ENCODE measurements around the gene GEMIN8.

Gene GEMIN8, protein sequence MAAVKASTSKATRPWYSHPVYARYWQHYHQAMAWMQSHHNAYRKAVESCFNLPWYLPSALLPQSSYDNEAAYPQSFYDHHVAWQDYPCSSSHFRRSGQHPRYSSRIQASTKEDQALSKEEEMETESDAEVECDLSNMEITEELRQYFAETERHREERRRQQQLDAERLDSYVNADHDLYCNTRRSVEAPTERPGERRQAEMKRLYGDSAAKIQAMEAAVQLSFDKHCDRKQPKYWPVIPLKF

DNA sequence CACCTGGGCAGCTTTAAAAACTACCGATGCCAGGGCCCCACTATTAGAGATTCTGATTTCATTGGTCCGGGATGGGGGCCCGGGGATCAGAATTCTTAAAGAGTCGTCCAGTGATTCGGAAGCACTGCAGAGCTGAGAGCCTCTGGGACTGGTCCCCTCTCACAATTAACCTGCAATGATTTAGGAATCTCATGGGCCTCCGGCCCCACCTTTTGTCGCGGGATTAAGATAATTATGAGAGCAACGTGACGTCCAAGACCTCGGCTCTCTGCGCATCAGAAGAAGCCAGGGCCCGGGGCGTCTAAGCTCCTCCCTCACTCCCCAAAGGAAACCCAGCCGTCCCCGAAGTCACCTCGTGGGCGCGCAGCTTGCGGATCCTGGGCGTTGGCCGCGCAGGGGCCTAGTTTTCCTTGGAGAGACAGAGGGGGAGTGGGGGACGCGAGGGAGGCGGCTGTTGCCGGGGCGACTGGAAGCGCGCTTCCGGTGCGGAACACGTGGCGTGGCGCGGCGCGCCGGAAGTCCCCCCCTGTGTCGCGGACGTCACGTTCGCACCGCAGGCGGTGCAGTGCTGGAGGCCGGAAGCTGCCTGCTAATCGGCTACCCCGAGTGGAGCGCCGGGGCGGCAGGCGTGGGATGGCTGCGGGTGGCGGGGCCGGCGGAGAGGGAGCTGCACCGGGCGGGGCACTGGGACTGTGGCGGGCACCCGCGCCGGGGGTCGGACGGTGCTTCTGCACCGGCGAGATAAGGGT is at the start of gene GEMIN8:
GEMIN8 (minus strand) TSS at position 468 of the 749 bp plus-strand sequence. CDS start 8,414 bp downstream, outside the sequence.
- H3K27me3 ChIP-seq (ENCODE audit: control insufficient read depth in 2 of 2, insufficient read depth in 2 of 2, low read length in 2 of 2) = peaks cover 0 to 4% of the 10 kb centered on the region in 2 donors

DNA sequence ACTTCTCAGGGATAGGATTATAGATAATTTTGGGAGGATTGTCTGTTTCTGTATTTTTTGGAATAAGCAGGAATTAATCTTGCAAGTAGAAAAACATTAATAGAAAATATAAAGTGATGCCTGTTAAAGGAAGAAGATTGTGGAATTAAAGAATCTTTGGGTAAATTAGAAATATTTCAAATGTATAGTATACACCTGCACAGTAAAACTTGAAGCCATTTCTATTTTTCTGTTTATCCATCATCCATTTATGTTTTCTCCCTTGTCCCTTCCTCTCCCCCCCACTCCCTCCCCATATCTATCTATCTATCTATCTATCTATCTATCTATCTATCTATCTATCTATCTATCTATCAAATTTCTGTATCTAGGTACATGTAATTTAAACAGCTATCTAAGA is 46.9 kb upstream of the GEMIN8 start:
- Histone ChIP-seq H3K27me3 (ENCODE audit: control insufficient read depth in 2 of 2, insufficient read depth in 2 of 2, low read length in 2 of 2) (peaks cover 6 to 10% of the 10 kb centered on the region in 2 donors), H3K27ac (ENCODE audit: low read depth in 2 of 2, low read length in 2 of 2) (no peak overlapping the region), H3K36me3 (ENCODE audit: control insufficient read depth in 2 of 2, insufficient read depth in 2 of 2, low read length in 2 of 2) (no peaks in the 10 kb centered on the region), H3K4me1 (ENCODE audit: control insufficient read depth in 2 of 2, insufficient read depth in 2 of 2, low read length in 2 of 2) (no peaks in the 10 kb centered on the region), H3K4me3 (ENCODE audit: low read length in 2 of 2) (no peak overlapping the region), H3K9ac (ENCODE audit: low read depth in 1 of 2, low read length in 2 of 2) (no peak overlapping the region), H3K9me3 (ENCODE audit: control insufficient read depth in 2 of 2, low read length in 2 of 2) (no peaks in the 10 kb centered on the region)

More for the DNA sequence above, at the start of gene GEMIN8:
- no peaks in the 10 kb centered on the region for H3K9me3 ChIP-seq (ENCODE audit: control insufficient read depth in 2 of 2, low read length in 2 of 2)
- peak within 1 kb of the TSS; percentile 62 to 73 for H3K27ac ChIP-seq (ENCODE audit: low read depth in 2 of 2, low read length in 2 of 2)
- no peaks in the 10 kb centered on the region for H3K36me3 ChIP-seq (ENCODE audit: control insufficient read depth in 2 of 2, insufficient read depth in 2 of 2, low read length in 2 of 2)
- peak within 1 kb of the TSS; percentile 48 to 74 for H3K9ac ChIP-seq (ENCODE audit: low read depth in 1 of 2, low read length in 2 of 2)
- peaks cover 0 to 3% of the 10 kb centered on the region in 2 donors for H3K4me1 ChIP-seq (ENCODE audit: control insufficient read depth in 2 of 2, insufficient read depth in 2 of 2, low read length in 2 of 2)
- peak within 1 kb of the TSS; percentile 87 for H3K4me3 ChIP-seq (ENCODE audit: low read length in 2 of 2)

DNA sequence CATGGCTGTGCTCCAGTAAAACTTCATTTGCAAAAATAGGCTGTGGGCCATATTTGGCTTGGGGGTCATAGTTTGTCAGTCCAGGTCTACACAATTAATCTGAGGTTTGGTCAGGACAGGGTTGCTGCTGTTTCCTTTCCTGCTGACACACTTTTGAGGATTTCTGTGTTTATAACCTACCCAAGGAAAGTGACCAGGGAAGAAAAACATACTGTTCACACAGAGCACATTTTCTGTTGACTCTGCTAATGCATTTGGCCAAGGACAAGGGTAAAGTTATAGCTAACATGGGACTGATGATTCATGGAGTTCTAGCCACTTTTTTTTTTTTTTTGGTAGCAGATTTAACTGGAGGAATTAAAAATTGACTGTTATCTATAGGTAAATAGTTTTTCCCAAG is 43.9 kb upstream of the GEMIN8 start:
- Histone ChIP-seq H3K9me3 (ENCODE audit: control insufficient read depth in 2 of 2, low read length in 2 of 2) (no peaks in the 10 kb centered on the region), H3K27me3 (ENCODE audit: control insufficient read depth in 2 of 2, insufficient read depth in 2 of 2, low read length in 2 of 2) (peaks cover 3 to 10% of the 10 kb centered on the region in 2 donors), H3K4me1 (ENCODE audit: control insufficient read depth in 2 of 2, insufficient read depth in 2 of 2, low read length in 2 of 2) (no peaks in the 10 kb centered on the region), H3K27ac (ENCODE audit: low read depth in 2 of 2, low read length in 2 of 2) (no peak overlapping the region), H3K9ac (ENCODE audit: low read depth in 1 of 2, low read length in 2 of 2) (no peak overlapping the region), H3K4me3 (ENCODE audit: low read length in 2 of 2) (no peak overlapping the region), H3K36me3 (ENCODE audit: control insufficient read depth in 2 of 2, insufficient read depth in 2 of 2, low read length in 2 of 2) (no peaks in the 10 kb centered on the region)

DNA sequence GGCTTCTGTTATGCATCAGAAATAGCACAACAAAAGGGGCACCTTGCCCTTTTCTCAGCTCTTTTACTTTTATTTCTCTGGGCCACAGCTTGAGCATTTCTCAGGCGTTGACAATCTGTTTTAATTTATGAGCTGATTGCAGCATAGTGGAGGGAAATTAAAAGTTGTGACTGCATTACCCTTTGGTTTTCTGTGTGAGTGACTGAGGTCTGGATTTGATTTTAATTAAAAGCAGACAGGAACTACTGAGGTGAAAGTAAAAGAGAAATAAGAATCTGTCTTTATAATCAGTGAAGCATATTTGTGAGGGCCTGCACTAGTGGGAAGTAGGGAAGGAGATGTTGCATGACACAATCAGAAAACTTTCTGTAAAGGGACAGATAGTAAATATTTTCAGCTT is 43.4 kb upstream of the GEMIN8 start:
- H3K36me3 ChIP-seq (ENCODE audit: control insufficient read depth in 2 of 2, insufficient read depth in 2 of 2, low read length in 2 of 2) = no peaks in the 10 kb centered on the region
- no peaks in the 10 kb centered on the region for H3K9me3 ChIP-seq (ENCODE audit: control insufficient read depth in 2 of 2, low read length in 2 of 2)
- H3K27me3 ChIP-seq (ENCODE audit: control insufficient read depth in 2 of 2, insufficient read depth in 2 of 2, low read length in 2 of 2) = peaks cover 3 to 14% of the 10 kb centered on the region in 2 donors
- H3K9ac ChIP-seq (ENCODE audit: low read depth in 1 of 2, low read length in 2 of 2) = no peak overlapping the region
- no peak overlapping the region for H3K4me3 ChIP-seq (ENCODE audit: low read length in 2 of 2)
- H3K27ac ChIP-seq (ENCODE audit: low read depth in 2 of 2, low read length in 2 of 2) = no peak overlapping the region
- no peaks in the 10 kb centered on the region for H3K4me1 ChIP-seq (ENCODE audit: control insufficient read depth in 2 of 2, insufficient read depth in 2 of 2, low read length in 2 of 2)

DNA sequence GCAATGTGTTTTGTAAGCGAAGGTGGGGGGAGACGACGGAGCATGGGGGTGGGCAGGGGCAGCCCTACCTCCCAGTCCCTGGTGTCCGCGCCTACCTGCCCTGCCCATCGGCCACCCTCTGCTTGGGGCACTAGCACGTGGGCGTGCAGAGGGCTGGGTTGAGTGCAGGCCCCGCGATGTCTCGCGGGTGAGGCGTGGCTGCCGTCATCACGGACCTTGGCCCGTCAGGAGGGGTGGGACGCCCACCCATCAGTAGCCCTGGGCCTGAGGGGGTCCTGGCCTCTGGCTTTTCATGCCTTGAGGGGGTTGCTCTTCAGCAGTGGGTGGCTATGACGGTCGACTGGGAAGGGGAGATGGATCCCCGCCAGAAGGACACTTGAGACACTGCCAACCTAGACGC is 36.1 kb upstream of the GEMIN8 start:
- Histone ChIP-seq H3K4me1 (ENCODE audit: control insufficient read depth in 2 of 2, insufficient read depth in 2 of 2, low read length in 2 of 2) (no peaks in the 10 kb centered on the region), H3K27me3 (ENCODE audit: control insufficient read depth in 2 of 2, insufficient read depth in 2 of 2, low read length in 2 of 2) (peaks cover 7 to 10% of the 10 kb centered on the region in 2 donors), H3K9ac (ENCODE audit: low read depth in 1 of 2, low read length in 2 of 2) (no peak overlapping the region)

DNA sequence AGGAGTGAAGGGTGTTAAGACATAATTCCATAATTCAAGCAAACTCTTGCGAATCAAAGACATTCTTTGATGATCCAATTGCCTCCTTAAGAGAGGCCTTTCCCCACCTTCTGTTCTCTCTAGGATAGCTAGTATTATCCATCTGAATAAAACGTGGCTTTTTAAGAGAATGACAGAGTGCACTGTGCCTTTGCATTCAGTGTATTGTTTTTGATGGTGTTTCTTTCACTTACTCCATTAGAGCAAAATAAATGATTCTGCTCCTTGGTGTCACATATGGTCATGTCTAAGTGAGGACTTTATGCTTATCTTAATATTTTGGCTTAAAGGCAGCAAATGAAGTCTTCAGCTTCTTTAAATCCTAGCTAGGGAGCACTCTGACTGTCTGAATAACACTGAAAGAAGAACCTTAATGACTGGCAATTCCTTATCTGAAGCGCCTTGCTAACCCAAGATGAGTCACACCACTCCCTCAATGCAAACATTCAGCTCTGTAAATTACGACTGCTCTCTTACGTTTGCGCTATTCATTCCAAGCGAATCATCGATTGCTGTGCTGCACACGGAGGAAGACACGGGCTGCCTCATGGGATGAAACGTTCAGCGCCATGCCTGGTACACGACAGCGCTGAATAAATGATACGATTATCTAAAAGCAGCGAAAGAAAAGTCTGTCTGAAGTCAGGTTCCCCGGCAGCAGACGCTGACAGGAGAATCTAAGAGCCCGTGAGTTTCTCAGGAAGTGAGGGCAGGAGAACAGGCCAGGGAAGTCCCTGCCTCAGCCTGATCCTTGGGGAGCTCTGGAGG is 35.1 kb upstream of the GEMIN8 start:
- no peaks in the 10 kb centered on the region for H3K36me3 ChIP-seq (ENCODE audit: control insufficient read depth in 2 of 2, insufficient read depth in 2 of 2, low read length in 2 of 2)
- no peaks in the 10 kb centered on the region for H3K9me3 ChIP-seq (ENCODE audit: control insufficient read depth in 2 of 2, low read length in 2 of 2)
- no peak overlapping the region for H3K9ac ChIP-seq (ENCODE audit: low read depth in 1 of 2, low read length in 2 of 2)
- peaks cover 7 to 10% of the 10 kb centered on the region in 2 donors for H3K27me3 ChIP-seq (ENCODE audit: control insufficient read depth in 2 of 2, insufficient read depth in 2 of 2, low read length in 2 of 2)
- no peak overlapping the region for H3K4me3 ChIP-seq (ENCODE audit: low read length in 2 of 2)
- H3K4me1 ChIP-seq (ENCODE audit: control insufficient read depth in 2 of 2, insufficient read depth in 2 of 2, low read length in 2 of 2) = no peaks in the 10 kb centered on the region
- peak overlapping the region in 1 of 2 donors; percentile 40 for H3K27ac ChIP-seq (ENCODE audit: low read depth in 2 of 2, low read length in 2 of 2)

More for the DNA sequence above, 36.1 kb upstream of the GEMIN8 start:
- Histone ChIP-seq H3K4me3 (ENCODE audit: low read length in 2 of 2) (no peak overlapping the region), H3K36me3 (ENCODE audit: control insufficient read depth in 2 of 2, insufficient read depth in 2 of 2, low read length in 2 of 2) (no peaks in the 10 kb centered on the region), H3K27ac (ENCODE audit: low read depth in 2 of 2, low read length in 2 of 2) (no peak overlapping the region), H3K9me3 (ENCODE audit: control insufficient read depth in 2 of 2, low read length in 2 of 2) (no peaks in the 10 kb centered on the region)

DNA sequence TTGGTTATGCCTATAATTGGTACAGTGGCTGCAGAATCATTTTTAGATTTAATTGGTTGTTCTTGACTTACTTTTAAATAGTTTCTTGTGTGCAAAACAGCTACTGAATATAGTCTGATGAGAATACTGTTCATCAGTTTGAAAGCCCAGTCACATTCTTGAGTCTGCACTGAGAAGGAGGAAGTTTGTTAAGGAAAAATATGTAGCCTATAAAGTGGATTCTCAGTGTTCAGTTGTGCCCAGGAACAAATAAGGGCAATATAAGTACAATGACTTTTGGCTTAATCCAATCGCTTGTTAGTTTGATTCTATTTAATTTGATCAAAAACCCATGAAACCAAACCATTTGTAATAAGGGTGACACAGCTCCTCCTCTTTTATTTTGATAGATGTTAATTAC is 32.8 kb upstream of the GEMIN8 start:
- Histone ChIP-seq H3K27ac (ENCODE audit: low read depth in 2 of 2, low read length in 2 of 2) (no peak overlapping the region), H3K4me1 (ENCODE audit: control insufficient read depth in 2 of 2, insufficient read depth in 2 of 2, low read length in 2 of 2) (no peaks in the 10 kb centered on the region), H3K9ac (ENCODE audit: low read depth in 1 of 2, low read length in 2 of 2) (no peak overlapping the region), H3K27me3 (ENCODE audit: control insufficient read depth in 2 of 2, insufficient read depth in 2 of 2, low read length in 2 of 2) (peaks cover 2 to 7% of the 10 kb centered on the region in 2 donors), H3K4me3 (ENCODE audit: low read length in 2 of 2) (no peak overlapping the region), H3K36me3 (ENCODE audit: control insufficient read depth in 2 of 2, insufficient read depth in 2 of 2, low read length in 2 of 2) (no peaks in the 10 kb centered on the region), H3K9me3 (ENCODE audit: control insufficient read depth in 2 of 2, low read length in 2 of 2) (no peaks in the 10 kb centered on the region)

DNA sequence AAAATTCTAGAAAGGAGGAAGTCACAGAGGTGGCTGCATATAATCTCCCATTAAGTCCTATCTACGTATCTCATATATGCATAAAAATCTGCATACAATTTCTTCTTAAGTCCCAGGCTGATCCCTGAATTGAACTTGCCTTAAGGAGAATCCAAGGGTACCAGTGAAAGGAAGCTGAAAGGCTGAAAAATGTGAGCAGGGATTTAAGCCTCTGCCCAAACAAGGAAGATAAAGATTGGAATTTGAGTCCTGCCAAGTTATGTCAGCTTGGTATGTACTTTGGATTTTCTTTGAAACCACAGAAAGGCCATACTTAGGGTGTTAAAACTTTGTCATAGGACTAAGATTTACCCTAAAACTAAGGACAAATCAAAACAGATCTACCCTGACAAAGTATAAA is 26.5 kb upstream of the GEMIN8 start:
- H3K4me3 ChIP-seq (ENCODE audit: low read length in 2 of 2) = no peak overlapping the region
- H3K36me3 ChIP-seq (ENCODE audit: control insufficient read depth in 2 of 2, insufficient read depth in 2 of 2, low read length in 2 of 2) = no peaks in the 10 kb centered on the region
- H3K9me3 ChIP-seq (ENCODE audit: control insufficient read depth in 2 of 2, low read length in 2 of 2) = no peaks in the 10 kb centered on the region
- H3K4me1 ChIP-seq (ENCODE audit: control insufficient read depth in 2 of 2, insufficient read depth in 2 of 2, low read length in 2 of 2) = no peaks in the 10 kb centered on the region
- peaks cover 0 to 8% of the 10 kb centered on the region in 2 donors for H3K27me3 ChIP-seq (ENCODE audit: control insufficient read depth in 2 of 2, insufficient read depth in 2 of 2, low read length in 2 of 2)
- H3K27ac ChIP-seq (ENCODE audit: low read depth in 2 of 2, low read length in 2 of 2) = no peak overlapping the region
- H3K9ac ChIP-seq (ENCODE audit: low read depth in 1 of 2, low read length in 2 of 2) = no peak overlapping the region

DNA sequence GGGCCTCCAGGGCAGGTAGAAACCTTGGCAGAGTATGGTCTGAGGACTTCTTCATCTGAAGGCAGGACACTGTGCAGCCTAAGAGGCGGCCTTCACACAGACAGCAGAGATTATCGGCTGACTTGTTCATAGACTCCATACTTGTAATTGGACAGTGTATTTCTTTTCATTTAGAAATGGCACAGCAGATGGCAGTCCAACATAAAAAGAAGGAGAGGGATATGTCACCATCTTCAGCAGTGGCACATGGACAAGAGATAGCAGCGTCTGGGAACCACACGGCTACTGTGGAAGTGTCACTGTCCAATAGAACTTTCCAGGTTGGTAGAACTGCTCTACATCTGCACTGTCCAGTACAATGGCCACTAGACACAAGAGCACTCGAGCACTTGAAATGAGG is 21.7 kb upstream of the GEMIN8 start:
- H3K4me1 ChIP-seq (ENCODE audit: control insufficient read depth in 2 of 2, insufficient read depth in 2 of 2, low read length in 2 of 2) = no peaks in the 10 kb centered on the region
- H3K36me3 ChIP-seq (ENCODE audit: control insufficient read depth in 2 of 2, insufficient read depth in 2 of 2, low read length in 2 of 2) = no peaks in the 10 kb centered on the region
- no peaks in the 10 kb centered on the region for H3K9me3 ChIP-seq (ENCODE audit: control insufficient read depth in 2 of 2, low read length in 2 of 2)
- H3K9ac ChIP-seq (ENCODE audit: low read depth in 1 of 2, low read length in 2 of 2) = no peak overlapping the region
- no peak overlapping the region for H3K27ac ChIP-seq (ENCODE audit: low read depth in 2 of 2, low read length in 2 of 2)
- no peak overlapping the region for H3K4me3 ChIP-seq (ENCODE audit: low read length in 2 of 2)
- H3K27me3 ChIP-seq (ENCODE audit: control insufficient read depth in 2 of 2, insufficient read depth in 2 of 2, low read length in 2 of 2) = peaks cover 3 to 13% of the 10 kb centered on the region in 2 donors

DNA sequence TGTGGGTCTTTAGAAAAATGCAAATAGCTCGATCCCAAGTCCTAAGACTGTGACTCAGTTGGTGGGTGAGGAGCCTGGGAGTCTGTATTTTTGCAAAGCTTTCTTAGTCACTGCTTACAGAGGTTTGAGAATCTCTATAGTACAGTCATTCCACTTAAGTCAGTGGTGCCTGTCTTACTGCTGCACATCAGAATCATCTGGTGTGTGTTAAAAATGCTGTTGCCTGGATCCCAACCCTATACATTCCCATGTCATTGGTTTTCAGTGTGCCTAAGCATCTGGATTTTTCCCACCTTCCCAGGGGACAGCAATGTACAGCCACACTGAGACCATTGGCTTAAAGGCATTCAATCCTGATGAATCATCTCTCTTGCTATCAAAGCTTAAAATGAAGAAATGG is 21.0 kb upstream of the GEMIN8 start:
- no peak overlapping the region for H3K27ac ChIP-seq (ENCODE audit: low read depth in 2 of 2, low read length in 2 of 2)
- H3K9ac ChIP-seq (ENCODE audit: low read depth in 1 of 2, low read length in 2 of 2) = no peak overlapping the region
- H3K4me1 ChIP-seq (ENCODE audit: control insufficient read depth in 2 of 2, insufficient read depth in 2 of 2, low read length in 2 of 2) = no peaks in the 10 kb centered on the region
- peaks cover 3 to 7% of the 10 kb centered on the region in 2 donors for H3K27me3 ChIP-seq (ENCODE audit: control insufficient read depth in 2 of 2, insufficient read depth in 2 of 2, low read length in 2 of 2)
- H3K36me3 ChIP-seq (ENCODE audit: control insufficient read depth in 2 of 2, insufficient read depth in 2 of 2, low read length in 2 of 2) = no peaks in the 10 kb centered on the region
- H3K9me3 ChIP-seq (ENCODE audit: control insufficient read depth in 2 of 2, low read length in 2 of 2) = no peaks in the 10 kb centered on the region
- no peak overlapping the region for H3K4me3 ChIP-seq (ENCODE audit: low read length in 2 of 2)

All from mucosa of rectum (tissue), 2 donors.